ENCODE results near the gene PRICKLE4. TPM values are rescaled to one million over a fixed set of nuclear protein-coding genes. Genes with fewer than 3 reads are reported as not detected.

PRICKLE4 gene
- total and polyA plus RNA-seq, 4 donors: 2.9 to 6.9 (median 5.5) TPM

- H3K9ac ChIP-seq (ENCODE audit: insufficient read depth in 1 of 2, low read length in 2 of 2): no peak overlapping the region
- no peaks in the 10 kb centered on the region for H3K27me3 ChIP-seq (ENCODE audit: control insufficient read depth in 3 of 3, insufficient read depth in 3 of 3, low read length in 2 of 3)
- peaks cover 0 to 4% (median 0%) of the 10 kb centered on the region in 5 donors for H3K4me1 ChIP-seq (ENCODE audit: control insufficient read depth in 5 of 5, insufficient read depth in 5 of 5, low read length in 5 of 5)
- H3K9me3 ChIP-seq (ENCODE audit: control insufficient read depth in 4 of 4, insufficient read depth in 3 of 4, low read length in 3 of 4): no peaks in the 10 kb centered on the region
- no peak for TF ChIP-seq CTCF (IDR thresholded peaks at IDR 0.05; ENCODE audit: control extremely low read depth, extremely low read depth)
- no peak overlapping the region for H3K27ac ChIP-seq (ENCODE audit: low read depth in 1 of 2, low read length in 1 of 2)
- WGBS, 2 donors: 82 to 89% methylated on average over 4 of the region's 4 CpGs
- peaks cover 0 to 5% (median 0%) of the 10 kb centered on the region in 4 donors for H3K36me3 ChIP-seq (ENCODE audit: control insufficient read depth in 4 of 4, insufficient read depth in 4 of 4, low read length in 4 of 4)
- H3K4me3 ChIP-seq: no peak overlapping the region
- ATAC-seq (ENCODE audit: insufficient read depth, low FRiP score): no peak
- peak in 1 of 3 donors; percentile 6 for DNase-seq
These were observed 37.9 kb downstream of the PRICKLE4 start for GRCh38 chr6:41818271-41819054.

GRCh38 chr6:41821266-41821665 is 40.7 kb downstream of the PRICKLE4 start:
- no peaks in the 10 kb centered on the region for H3K9me3 ChIP-seq (ENCODE audit: control insufficient read depth in 4 of 4, insufficient read depth in 3 of 4, low read length in 3 of 4)
- no peak overlapping the region for H3K4me3 ChIP-seq
- no peak for TF ChIP-seq CTCF (IDR thresholded peaks at IDR 0.05; ENCODE audit: control extremely low read depth, extremely low read depth)
- no peak overlapping the region for H3K9ac ChIP-seq (ENCODE audit: insufficient read depth in 1 of 2, low read length in 2 of 2)
- ATAC-seq (ENCODE audit: insufficient read depth, low FRiP score): no peak
- DNase-seq: no peak
- no peaks in the 10 kb centered on the region for H3K27me3 ChIP-seq (ENCODE audit: control insufficient read depth in 3 of 3, insufficient read depth in 3 of 3, low read length in 2 of 3)
- no peaks in the 10 kb centered on the region for H3K36me3 ChIP-seq (ENCODE audit: control insufficient read depth in 4 of 4, insufficient read depth in 4 of 4, low read length in 4 of 4)
- no peak overlapping the region for H3K27ac ChIP-seq (ENCODE audit: low read depth in 1 of 2, low read length in 1 of 2)
- 57 to 80% methylated on average over 4 of the region's 4 CpGs for WGBS, 2 donors
- no peaks in the 10 kb centered on the region for H3K4me1 ChIP-seq (ENCODE audit: control insufficient read depth in 5 of 5, insufficient read depth in 5 of 5, low read length in 5 of 5)

GRCh38 chr6:41822021-41822420 is 41.4 kb downstream of the PRICKLE4 start:
- Histone ChIP-seq H3K36me3 (ENCODE audit: control insufficient read depth in 4 of 4, insufficient read depth in 4 of 4, low read length in 4 of 4) (no peaks in the 10 kb centered on the region), H3K9ac (ENCODE audit: insufficient read depth in 1 of 2, low read length in 2 of 2) (no peak overlapping the region), H3K27ac (ENCODE audit: low read depth in 1 of 2, low read length in 1 of 2) (no peak overlapping the region), H3K9me3 (ENCODE audit: control insufficient read depth in 4 of 4, insufficient read depth in 3 of 4, low read length in 3 of 4) (no peaks in the 10 kb centered on the region), H3K4me1 (ENCODE audit: control insufficient read depth in 5 of 5, insufficient read depth in 5 of 5, low read length in 5 of 5) (no peaks in the 10 kb centered on the region), H3K4me3 (no peak overlapping the region), H3K27me3 (ENCODE audit: control insufficient read depth in 3 of 3, insufficient read depth in 3 of 3, low read length in 2 of 3) (no peaks in the 10 kb centered on the region)
- DNase-seq (no peak), ATAC-seq (ENCODE audit: insufficient read depth, low FRiP score) (no peak)
- 98 to 100% methylated on average over 1 of the region's 1 CpG for WGBS, 2 donors
- no peak for TF ChIP-seq CTCF (IDR thresholded peaks at IDR 0.05; ENCODE audit: control extremely low read depth, extremely low read depth)

All from lung (tissue), 12 donors.